ENCODE data around the gene ASXL1. TPM values are rescaled to one million over a fixed set of nuclear protein-coding genes. Genes with fewer than 3 reads are reported as not detected.
"Not testable (repeated sequence)": the region's sequence is repeated elsewhere in the genome, so short reads cannot be mapped to it uniquely, and the experiment has no call there.

The ASXL1 gene
- polyA plus RNA-seq, 1 donor (not counting 4 experiments of a cell fraction or from before 2014, with no cell fraction given) = 20.0 TPM

GRCh38 chr20:32321390-32321789 is 36.7 kb upstream of the ASXL1 start:
- dilution Hi-C loops (cut with MboI; ENCODE audit: extremely low pct_ligation_motif_present, low sequenced_read_pairs) = no loop called here
- Histone ChIP-seq H3K4me2 (ENCODE audit: control insufficient read depth, extremely low read depth, insufficient read depth, low read depth, low read length) (no peak overlapping the region), H3K4me3 (ENCODE audit: control insufficient read depth in 2 of 3, extremely low read depth in 1 of 3, insufficient read depth in 2 of 3, low read depth in 1 of 3, low read length in 3 of 3) (no peak overlapping the region), H3K9ac (ENCODE audit: control insufficient read depth, extremely low read depth, insufficient read depth, low read length) (no peak overlapping the region), H3K4me1 (ENCODE audit: control insufficient read depth, extremely low read depth, insufficient read depth, low read length) (peaks cover 3% of the 10 kb centered on the region), H2AFZ (ENCODE audit: control insufficient read depth, low read length) (no peak overlapping the region), H3K27ac (ENCODE audit: control insufficient read depth, insufficient read depth, low read length) (no peak overlapping the region), H3K36me3 (ENCODE audit: control insufficient read depth in 2 of 2, extremely low read depth in 1 of 2, insufficient read depth in 2 of 2, low read length in 2 of 2) (peaks cover 0 to 2% of the 10 kb centered on the region in 2 experiments), H3K9me3 (ENCODE audit: control insufficient read depth, low read depth, low read length) (no peaks in the 10 kb centered on the region), H3K79me2 (ENCODE audit: control insufficient read depth, insufficient read depth, low read length) (no peaks in the 10 kb centered on the region), H3K9me1 (ENCODE audit: control insufficient read depth, extremely low read depth, insufficient read depth, low read length) (no peaks in the 10 kb centered on the region), H3K27me3 (ENCODE audit: control insufficient read depth, extremely low read depth, insufficient read depth, low read length) (no peaks in the 10 kb centered on the region), H4K20me1 (ENCODE audit: control insufficient read depth, extremely low read depth, insufficient read depth, low read length) (no peaks in the 10 kb centered on the region)
- FAIRE-seq = no peak
- no peak for DNase-seq (ENCODE audit: low read depth, low spot score)
- TF ChIP-seq CTCF (optimal IDR thresholded peaks at IDR 0.05 in 1 of 3, IDR thresholded peaks at IDR 0.05 in 1 of 3, conservative IDR thresholded peaks at IDR 0.05 in 1 of 3; ENCODE audit: extremely low read depth in 1 of 3, insufficient read depth in 2 of 3, low read length in 3 of 3) (no peak), EZH2 (IDR thresholded peaks at IDR 0.05; ENCODE audit: low read length) (no peak)

GRCh38 chr20:32322260-32322659 is 35.9 kb upstream of the ASXL1 start:
- H3K27me3 ChIP-seq (ENCODE audit: control insufficient read depth, extremely low read depth, insufficient read depth, low read length); H3K27ac ChIP-seq (ENCODE audit: control insufficient read depth, insufficient read depth, low read length); H2AFZ ChIP-seq (ENCODE audit: control insufficient read depth, low read length); DNase-seq (ENCODE audit: low read depth, low spot score); H3K9me3 ChIP-seq (ENCODE audit: control insufficient read depth, low read depth, low read length); H3K36me3 ChIP-seq (ENCODE audit: control insufficient read depth in 2 of 2, extremely low read depth in 1 of 2, insufficient read depth in 2 of 2, low read length in 2 of 2); FAIRE-seq; dilution Hi-C loops (cut with MboI; ENCODE audit: extremely low pct_ligation_motif_present, low sequenced_read_pairs); H3K4me2 ChIP-seq (ENCODE audit: control insufficient read depth, extremely low read depth, insufficient read depth, low read depth, low read length); H4K20me1 ChIP-seq (ENCODE audit: control insufficient read depth, extremely low read depth, insufficient read depth, low read length); H3K9ac ChIP-seq (ENCODE audit: control insufficient read depth, extremely low read depth, insufficient read depth, low read length); H3K4me1 ChIP-seq (ENCODE audit: control insufficient read depth, extremely low read depth, insufficient read depth, low read length); H3K4me3 ChIP-seq (ENCODE audit: control insufficient read depth in 2 of 3, extremely low read depth in 1 of 3, insufficient read depth in 2 of 3, low read depth in 1 of 3, low read length in 3 of 3); H3K9me1 ChIP-seq (ENCODE audit: control insufficient read depth, extremely low read depth, insufficient read depth, low read length); H3K79me2 ChIP-seq (ENCODE audit: control insufficient read depth, insufficient read depth, low read length): not testable (repeated sequence)

GRCh38 chr20:32323761-32324160 is 34.4 kb upstream of the ASXL1 start:
- H3K9me1 ChIP-seq (ENCODE audit: control insufficient read depth, extremely low read depth, insufficient read depth, low read length); H3K4me1 ChIP-seq (ENCODE audit: control insufficient read depth, extremely low read depth, insufficient read depth, low read length); H3K27me3 ChIP-seq (ENCODE audit: control insufficient read depth, extremely low read depth, insufficient read depth, low read length); dilution Hi-C loops (cut with MboI; ENCODE audit: extremely low pct_ligation_motif_present, low sequenced_read_pairs); FAIRE-seq; H3K79me2 ChIP-seq (ENCODE audit: control insufficient read depth, insufficient read depth, low read length); H3K9me3 ChIP-seq (ENCODE audit: control insufficient read depth, low read depth, low read length); DNase-seq (ENCODE audit: low read depth, low spot score); H3K9ac ChIP-seq (ENCODE audit: control insufficient read depth, extremely low read depth, insufficient read depth, low read length); H2AFZ ChIP-seq (ENCODE audit: control insufficient read depth, low read length); H3K4me3 ChIP-seq (ENCODE audit: control insufficient read depth in 2 of 3, extremely low read depth in 1 of 3, insufficient read depth in 2 of 3, low read depth in 1 of 3, low read length in 3 of 3); H3K27ac ChIP-seq (ENCODE audit: control insufficient read depth, insufficient read depth, low read length); H3K36me3 ChIP-seq (ENCODE audit: control insufficient read depth in 2 of 2, extremely low read depth in 1 of 2, insufficient read depth in 2 of 2, low read length in 2 of 2); H3K4me2 ChIP-seq (ENCODE audit: control insufficient read depth, extremely low read depth, insufficient read depth, low read depth, low read length); H4K20me1 ChIP-seq (ENCODE audit: control insufficient read depth, extremely low read depth, insufficient read depth, low read length): not testable (repeated sequence)

Data from keratinocyte (primary cell).